Activated CD8-positive, alpha-beta memory T cell treated with anti-CD3 and anti-CD28 coated beads for 24 hours (primary cell): Measurements from ENCODE around the gene CD247.

Experiments used
- DNase-seq: peaks from one replicate; pipeline ENCODE4 v3.0.0-alpha.2; 2020

The CD247 gene

DNA sequence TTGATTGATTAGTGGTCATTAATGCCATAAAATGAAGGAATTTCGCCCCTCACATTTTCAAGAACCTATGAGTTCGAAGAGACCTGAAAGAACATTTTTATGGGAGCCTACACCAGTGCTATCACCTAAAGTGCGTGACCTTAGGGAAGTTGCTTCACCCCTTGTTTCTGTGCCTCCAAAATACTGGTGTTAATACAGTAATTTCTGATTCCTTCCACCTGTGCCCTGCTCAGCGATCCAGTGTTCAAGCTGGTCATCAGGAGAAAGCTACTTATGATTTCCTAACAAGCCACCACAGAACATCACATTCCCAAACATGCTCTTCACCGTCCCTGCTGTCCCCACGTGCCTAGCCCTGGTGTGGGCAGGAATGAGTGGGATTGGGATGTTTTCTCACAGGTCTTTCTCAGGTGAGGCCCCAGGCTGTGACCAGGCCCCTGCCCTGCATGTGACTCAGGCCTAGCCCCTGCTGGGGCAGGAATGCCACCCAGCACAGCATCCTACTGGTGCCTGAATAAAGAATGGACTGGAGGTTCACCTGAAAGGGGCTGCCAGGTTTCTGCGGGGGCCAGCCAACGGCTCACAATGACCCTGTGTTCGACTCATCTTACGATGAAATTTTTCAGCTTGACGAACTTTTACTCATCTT, 60.3 kb downstream of the CD247 start:
- no peak for DNase-seq

DNA sequence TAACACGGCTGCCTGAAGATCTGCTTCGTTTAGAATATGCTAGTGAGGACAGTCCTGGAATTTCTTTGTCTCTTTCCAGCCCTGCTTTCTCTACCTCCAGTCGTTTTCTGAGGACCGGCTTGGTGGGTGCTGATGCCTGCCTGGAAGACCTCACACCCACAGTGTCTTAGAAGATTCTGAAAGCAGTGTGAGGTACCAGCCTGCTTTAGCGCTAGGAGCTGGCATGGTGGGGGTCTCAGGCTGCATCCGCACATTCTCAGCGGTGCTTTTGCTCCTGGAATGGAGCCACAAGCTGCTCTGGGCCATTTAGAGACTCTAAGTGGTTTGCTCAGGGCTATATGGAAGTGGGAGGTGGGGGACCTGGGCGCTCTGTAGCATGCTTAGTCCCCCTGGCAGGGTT, 61.4 kb downstream of the CD247 start:
- peak; percentile 58 for DNase-seq

GRCh38 chr1:167456524-167456923, 61.8 kb downstream of the CD247 start:
- DNase-seq, result peak; percentile 60

GRCh38 chr1:167455786-167456446, 62.4 kb downstream of the CD247 start:
- no peak for DNase-seq

DNA sequence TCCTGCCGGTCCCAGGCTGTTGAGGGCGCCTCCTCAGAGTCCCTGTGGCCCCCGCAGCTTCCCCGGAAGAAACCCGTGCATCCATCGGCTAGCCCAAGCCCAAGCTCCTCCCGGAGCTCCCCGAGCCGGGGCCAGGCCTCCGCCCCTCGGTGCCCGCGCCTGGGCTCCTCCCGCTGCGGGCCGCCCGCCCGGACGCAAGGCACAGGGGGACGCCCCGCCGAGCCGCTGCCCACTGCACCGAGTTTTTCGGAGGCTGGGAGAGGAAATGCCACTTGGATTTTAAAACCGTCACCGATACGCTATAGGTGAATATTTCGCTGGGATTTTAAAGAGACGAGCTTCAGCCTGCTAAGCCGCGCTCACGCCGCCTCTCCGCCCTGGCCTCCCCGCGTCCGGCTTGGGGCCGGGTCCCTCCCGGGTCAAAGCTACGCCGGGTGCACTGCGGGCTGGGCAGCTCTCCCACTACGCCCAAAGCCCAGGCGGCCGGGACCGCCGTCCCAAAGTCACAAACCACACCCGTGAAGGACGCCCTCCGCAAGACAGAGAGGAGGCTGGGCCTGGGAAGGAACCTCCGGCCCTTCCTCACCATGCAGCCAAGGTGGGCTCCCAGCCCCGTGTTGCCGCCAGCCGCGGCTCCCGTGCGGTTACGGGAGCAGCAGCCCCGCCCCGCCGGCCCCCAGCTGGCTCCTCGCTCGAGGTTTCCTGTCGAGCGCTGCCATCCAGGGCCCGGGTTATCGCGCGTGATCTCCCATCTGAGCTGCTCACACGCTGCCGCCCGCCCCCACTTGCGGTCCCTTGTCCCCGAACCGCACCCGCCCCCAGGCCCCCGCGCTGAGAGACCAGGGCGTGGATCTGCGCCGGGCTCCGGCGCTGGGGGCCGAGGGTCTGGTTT, 63.2 kb downstream of the CD247 start:
- peak; percentile 89 for DNase-seq

DNA sequence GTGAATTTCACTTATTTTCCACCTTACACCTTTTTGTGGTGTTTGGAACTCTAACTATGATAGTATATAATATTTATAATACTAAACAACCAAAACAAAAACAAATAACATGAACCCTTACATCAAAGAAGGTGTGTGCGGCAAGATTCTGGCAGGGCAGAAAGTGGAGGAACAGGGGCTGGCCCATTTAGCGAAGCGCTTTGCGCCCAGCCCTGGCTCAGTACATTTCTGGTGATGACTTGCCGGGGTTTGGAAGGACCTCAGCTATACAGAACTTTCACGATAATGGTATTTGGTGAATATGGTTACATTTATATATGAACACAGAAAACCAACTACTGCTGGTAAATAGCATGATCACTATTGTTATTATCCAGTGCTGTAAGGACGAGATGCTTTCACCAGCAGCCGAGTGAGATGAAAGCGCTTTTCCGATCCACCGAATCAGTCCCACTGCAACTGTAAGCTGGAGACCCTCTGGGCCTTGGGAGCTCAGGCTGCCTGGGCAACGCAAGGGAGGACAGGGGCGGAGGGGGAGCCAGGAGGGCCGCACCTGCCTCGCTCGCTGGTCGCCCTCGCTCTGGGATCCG, 63.9 kb downstream of the CD247 start:
- no peak for DNase-seq

DNA sequence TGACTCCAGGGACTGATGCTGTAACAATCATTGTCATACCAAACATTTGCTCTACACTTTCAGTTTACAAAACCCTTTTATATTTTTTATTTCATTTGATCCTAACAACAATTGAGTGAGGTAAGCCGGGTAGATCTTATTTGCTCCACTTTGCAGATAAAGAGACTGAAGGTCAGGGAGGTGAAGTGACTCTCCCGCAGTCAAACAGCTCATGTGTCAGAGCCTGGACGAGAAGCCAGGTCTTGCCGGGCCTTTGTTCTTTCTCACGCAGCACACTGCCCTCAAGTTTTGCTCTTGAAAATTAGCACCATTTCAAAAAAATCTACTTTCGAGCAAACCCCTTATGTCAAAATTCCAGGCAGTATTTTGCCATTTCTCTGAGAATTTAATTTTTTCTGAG, 65.2 kb downstream of the CD247 start:
- DNase-seq, result no peak

DNA sequence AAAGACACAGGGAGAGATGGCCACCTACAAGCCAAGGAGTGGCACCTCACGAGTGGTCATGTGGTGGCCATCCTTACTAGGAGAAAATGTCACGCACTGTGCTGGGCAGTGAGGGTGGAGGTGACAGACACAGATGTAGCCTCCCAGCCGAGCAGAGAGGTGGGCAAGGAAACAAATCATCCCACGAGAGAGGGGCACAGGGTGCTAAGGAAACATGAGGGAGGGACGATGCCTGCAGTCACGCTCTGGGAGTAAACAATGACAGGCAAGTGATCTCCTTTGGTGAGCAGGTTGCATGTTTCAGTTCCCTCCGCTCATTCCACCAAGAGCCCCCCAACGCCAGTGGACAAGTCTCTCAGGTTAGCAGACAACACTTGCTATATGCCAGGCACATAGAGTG, 65.8 kb downstream of the CD247 start:
- no peak for DNase-seq

DNA sequence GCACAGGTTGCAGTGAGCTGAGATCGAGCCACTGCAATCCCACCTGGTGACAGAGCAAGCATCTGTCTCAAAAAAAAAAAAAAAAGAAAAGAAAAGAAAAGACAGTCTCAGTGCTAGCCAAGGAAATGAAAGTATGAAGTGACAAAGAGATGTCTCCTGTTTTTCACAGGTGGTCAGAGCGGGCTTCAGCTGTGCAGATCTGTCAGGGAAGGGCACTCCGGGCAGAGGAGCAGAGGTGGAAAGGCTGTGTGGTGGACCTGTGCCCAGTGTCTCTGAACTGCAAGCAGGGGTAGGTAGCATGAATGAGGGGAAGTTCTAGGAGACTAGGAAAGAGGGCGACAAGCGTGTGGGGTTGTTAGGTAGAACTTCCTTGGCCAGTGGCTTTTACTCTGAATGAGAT, 67.5 kb downstream of the CD247 start:
- peak; percentile 66 for DNase-seq

GRCh38 chr1:167447521-167448136, 70.7 kb downstream of the CD247 start:
- peak; percentile 81 for DNase-seq

DNA sequence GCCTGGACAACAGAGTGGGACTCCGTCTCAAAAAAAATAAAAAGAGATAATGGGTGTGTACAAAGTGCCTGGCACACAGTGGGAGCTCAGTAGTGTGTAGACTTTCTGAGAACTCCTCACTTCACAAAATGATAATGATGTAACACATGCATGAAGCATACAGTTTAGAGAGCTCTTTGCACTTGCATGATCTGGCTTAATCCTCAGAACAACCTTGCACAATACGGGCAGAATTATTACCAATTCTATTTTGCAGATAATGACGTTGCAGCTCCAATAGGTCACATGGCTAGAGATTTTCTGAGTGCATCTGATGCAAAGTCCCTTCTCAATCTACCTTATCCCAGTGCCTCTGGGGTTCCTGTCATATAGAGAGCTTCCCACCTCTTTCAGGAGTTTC, 71.4 kb downstream of the CD247 start:
- peak; percentile 40 for DNase-seq

GRCh38 chr1:167443757-167444156, 74.6 kb downstream of the CD247 start:
- peak; percentile 49 for DNase-seq

- peak; percentile 47 for DNase-seq
Measured at GRCh38 chr1:167442854-167443565, 75.3 kb downstream of the CD247 start.

GRCh38 chr1:167442142-167442848, 76.0 kb downstream of the CD247 start:
- DNase-seq, result peak; percentile 95

DNA sequence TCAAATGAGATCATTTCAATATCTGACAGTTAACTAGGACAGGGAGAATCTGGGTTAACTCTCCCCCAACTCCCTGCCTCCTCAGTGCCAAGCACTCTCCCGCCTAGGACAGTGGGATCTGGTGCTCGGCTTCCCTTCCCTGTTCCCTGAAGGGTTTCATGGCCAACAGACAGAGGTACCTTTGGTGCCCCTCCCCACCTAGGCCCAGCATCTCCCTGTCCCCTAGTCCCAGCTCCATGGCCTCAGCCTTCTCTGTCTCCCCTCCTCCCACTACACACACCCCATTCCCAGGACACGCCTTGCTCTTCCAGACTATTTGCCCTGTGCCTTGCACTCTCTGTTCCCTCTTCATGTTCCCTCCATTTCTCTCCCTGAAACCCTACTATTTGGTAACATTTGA, 77.1 kb downstream of the CD247 start:
- DNase-seq, result peak; percentile 48

- DNase-seq, result peak; percentile 51
Measured at GRCh38 chr1:167440776-167441175, 77.6 kb downstream of the CD247 start.

DNA sequence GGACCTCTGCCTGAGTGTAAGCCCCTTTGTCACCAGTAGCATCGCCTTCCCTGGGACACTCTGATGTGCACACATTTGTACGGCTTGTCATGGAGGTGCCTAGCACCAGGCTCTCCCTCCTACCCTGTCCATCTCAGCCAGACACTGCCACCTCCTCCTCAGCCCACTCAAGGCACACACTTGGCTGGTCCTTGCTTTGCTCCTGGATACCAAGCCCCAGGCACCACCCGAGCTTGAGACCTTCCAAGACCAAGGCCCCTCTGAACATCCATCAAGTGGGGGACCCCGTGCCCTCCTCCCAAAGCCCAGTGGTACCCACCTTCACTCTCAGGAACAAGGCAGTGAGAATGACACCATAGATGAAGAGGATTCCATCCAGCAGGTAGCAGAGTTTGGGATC, 78.0 kb downstream of the CD247 start:
- DNase-seq, result peak; percentile 58

DNA sequence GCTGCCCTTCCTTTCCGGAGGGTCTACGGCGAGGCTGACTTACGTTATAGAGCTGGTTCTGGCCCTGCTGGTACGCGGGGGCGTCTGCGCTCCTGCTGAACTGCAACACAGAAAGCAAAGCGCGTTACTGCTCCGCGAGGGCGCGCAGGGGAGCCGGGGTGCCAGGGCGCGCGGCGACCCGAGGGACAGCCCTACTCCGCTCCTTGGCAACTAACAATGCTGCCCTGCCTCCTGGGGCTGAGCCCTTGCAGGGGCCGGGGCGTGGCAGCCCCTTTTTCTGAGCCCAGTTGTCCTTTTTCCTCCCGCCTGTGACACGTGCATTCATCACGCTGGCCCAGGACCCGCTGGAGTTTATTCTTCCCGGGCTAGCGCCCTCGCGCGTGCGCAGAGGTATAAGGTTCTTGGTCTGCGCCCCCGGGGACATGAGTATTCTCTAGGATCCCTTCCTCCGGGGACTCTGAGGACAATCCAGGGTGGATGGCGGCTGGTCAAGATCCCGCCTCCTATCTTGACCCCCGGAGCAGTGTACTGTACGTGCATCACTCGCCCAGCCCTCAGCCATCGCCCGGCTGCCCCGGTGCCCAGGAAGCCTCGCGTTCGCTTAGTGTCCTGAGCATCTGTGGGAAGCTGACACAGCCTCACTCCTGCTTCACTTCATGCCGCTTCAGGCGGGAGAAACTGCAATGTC, 78.9 kb downstream of the CD247 start:
- DNase-seq, result peak; percentile 82

GRCh38 chr1:167438171-167439138, 79.9 kb downstream of the CD247 start:
- peak; percentile 64 for DNase-seq

DNA sequence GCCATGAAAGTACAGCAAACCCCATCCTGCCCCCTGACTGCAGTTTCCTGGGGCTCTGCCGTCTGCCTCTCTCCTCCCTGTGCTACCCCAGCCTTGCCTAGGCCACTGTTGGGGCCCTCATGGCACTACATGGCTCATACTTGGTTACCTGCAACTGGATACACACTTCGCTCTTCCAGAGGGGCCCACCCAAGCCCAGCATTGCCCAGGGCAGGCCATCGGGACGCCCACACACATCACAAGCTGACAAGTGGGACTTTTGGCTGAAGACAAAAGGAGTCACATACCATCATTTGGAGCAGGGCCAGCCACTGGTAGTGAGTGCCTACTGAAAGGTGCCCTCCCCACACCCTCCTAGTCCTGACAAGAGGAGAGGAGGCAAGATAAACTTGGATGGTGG, 82.8 kb downstream of the CD247 start:
- peak; percentile 56 for DNase-seq
